ENCODE results near the gene TMX1. TPM values are rescaled to one million over a fixed set of nuclear protein-coding genes. Genes with fewer than 3 reads are reported as not detected.
A peak's percentile ranks its signal among the peaks of the same experiment; 100 is the strongest.

The TMX1 gene
- total RNA-seq (2014; rRNA removed) = 56.6 and 61.7 TPM in 2 replicates
- percentile 93 among the genes with signal in this experiment for Bru-seq, nascent RNA
- percentile 96 among the genes with signal in this experiment for BruChase-seq, experiment 1, labeled RNA remaining after a 6-hour chase
- BruChase-seq, experiment 2, labeled RNA remaining after a 2-hour chase = percentile 96 among the genes with signal in this experiment
- long read RNA-seq, transcript TMX1-201 (8 exons, 3,995 nt) = major isoform, 408 of 438 reads
- long read RNA-seq, partial matches to known transcripts = 8 of 438 reads
- long read RNA-seq, other reads (novel, unspliced or antisense) = 22 of 438 reads

- Histone ChIP-seq H3F3A (ENCODE audit: low read length, unreplicated experiment) (no peaks in the 10 kb centered on the region), H3K9ac (ENCODE audit: low read length) (peak within 1 kb of the TSS; percentile 97), H3K36me3 (ENCODE audit: low read depth, low read length) (peaks cover 11% of the 10 kb centered on the region), H3K4me1 (ENCODE audit: insufficient read depth, low read length) (peaks cover 26% of the 10 kb centered on the region), H3K9me3 (ENCODE audit: low read length) (no peaks in the 10 kb centered on the region), H3K27me3 (ENCODE audit: low read length) (no peaks in the 10 kb centered on the region), H3K79me2 (ENCODE audit: low read length) (peaks cover 54% of the 10 kb centered on the region), H2AFZ (ENCODE audit: low read length) (peak within 1 kb of the TSS; percentile 97), H3K27ac (ENCODE audit: low read length) (peak within 1 kb of the TSS; percentile 7; the same call in 1 of the 2 replicates), H4K20me1 (ENCODE audit: low read length) (peaks cover 35% of the 10 kb centered on the region), H3K4me3 (ENCODE audit: low read length) (peak within 1 kb of the TSS; percentile 90), H3K9me2 (replicated peaks; ENCODE audit: low read length) (no peaks in the 10 kb centered on the region), H3K4me2 (ENCODE audit: low read length) (peak within 1 kb of the TSS; percentile 89)
- peak; percentile 100 for DNase-seq
- intact Hi-C loops (cut with micrococcal nuclease) = no loop called here
- POLR2A ChIA-PET (ENCODE audit: unreplicated experiment) = interaction anchor here (0.6 to 0.7 kb wide), 2 partner anchors 199 to 589 kb away, joined by 3 to 8 read pairs; no protein-coding TSS in a partner anchor
- peak; percentile 99 for ATAC-seq
- CTCF ChIA-PET = interaction anchor here (0.9 kb wide), 1 partner anchor 83 kb away, joined by 3 read pairs; no protein-coding TSS in a partner anchor
- BruUV-seq (replicated peaks) = TSS peak; percentile 58
- TF ChIP-seq EZH2 (IDR thresholded peaks at IDR 0.05; ENCODE audit: low read length, unreplicated experiment) (no peak), CTCF (conservative IDR thresholded peaks at IDR 0.05; ENCODE audit: low read depth, low read length) (0 out of 2 replicates have a peak, but pooled peaks have one; percentile 18)
These were observed at the start of gene TMX1 for GRCh38 chr14:51239813-51240803. Gene TMX1, plus strand, starts transcription at chr14:51240247. Its CDS starts 46 bp downstream, at chr14:51240293.

- TF ChIP-seq EZH2phosphoT487 (IDR thresholded peaks at IDR 0.05; ENCODE audit: borderline replicate concordance, low read length) (no peak), CTCF (conservative IDR thresholded peaks at IDR 0.05; ENCODE audit: low read depth, low read length) (no peak), EZH2 (IDR thresholded peaks at IDR 0.05; ENCODE audit: low read length, unreplicated experiment) (no peak)
- intact Hi-C loops (cut with micrococcal nuclease) = no loop called here
- H3K36me3 ChIP-seq (ENCODE audit: low read depth, low read length) = no peaks in the 10 kb centered on the region
- no peak overlapping the region for H3K4me3 ChIP-seq (ENCODE audit: low read length)
- DNase-seq (no peak), ATAC-seq (no peak)
- H3K4me2 ChIP-seq (ENCODE audit: low read length) = no peak overlapping the region
- H3K9me3 ChIP-seq (ENCODE audit: low read length) = no peaks in the 10 kb centered on the region
- H3F3A ChIP-seq (ENCODE audit: low read length, unreplicated experiment) = no peaks in the 10 kb centered on the region
- no peak overlapping the region for H2AFZ ChIP-seq (ENCODE audit: low read length)
- no TSS peak for BruUV-seq (replicated peaks)
- ChIA-PET POLR2A (ENCODE audit: unreplicated experiment) (no interaction called here), CTCF (no interaction called here)
- H3K4me1 ChIP-seq (ENCODE audit: insufficient read depth, low read length) = peaks cover 9% of the 10 kb centered on the region; the same call in 1 of the 2 replicates
- no peaks in the 10 kb centered on the region for H3K79me2 ChIP-seq (ENCODE audit: low read length)
- no peak overlapping the region for H3K9ac ChIP-seq (ENCODE audit: low read length)
- H3K27ac ChIP-seq (ENCODE audit: low read length) = no peak overlapping the region
- no peaks in the 10 kb centered on the region for H3K27me3 ChIP-seq (ENCODE audit: low read length)
- no peaks in the 10 kb centered on the region for H4K20me1 ChIP-seq (ENCODE audit: low read length)
- no peaks in the 10 kb centered on the region for H3K9me2 ChIP-seq (replicated peaks; ENCODE audit: low read length)
These were observed 38.2 kb upstream of the TMX1 start for GRCh38 chr14:51201890-51202289.
